HCT116 (cell line): ENCODE results near the gene ZNF358.

Experiments used
- EZH2 ChIP-seq: fragments of 200-600 bp; sonication (generic); IDR thresholded peaks from 2 replicates; pipeline ENCODE4 v1.6.1; 2017; ENCODE audit warnings: antibody characterized with exemption, mixed run types
- EZH2phosphoT487 ChIP-seq: fragments of 200-600 bp; IDR thresholded peaks from 2 replicates; pipeline ENCODE4 v1.6.1; 2018; ENCODE audit warnings: antibody characterized with exemption, borderline replicate concordance
- TCF7L2 ChIP-seq: IDR thresholded peaks from 2 replicates; pipeline ENCODE4 v1.7.0; 2011; ENCODE audit warnings: borderline replicate concordance, inconsistent platforms; ENCODE audit not compliant: insufficient read depth, insufficient read length; ENCODE audit errors: extremely low read depth
- TF ChIP-seq, protein P1 (sequence below), 3 experiments: fragments of 200-600 bp in 1 of 3; sonication (generic) in 1 of 3; IDR thresholded peaks in 2 of 3; conservative IDR thresholded peaks in 1 of 3; 2 replicates each; pipeline ENCODE4 v1.5.1; 2012 to 2017; ENCODE audit warnings: low read depth in 2 of 3, low read length in 2 of 3, antibody characterized with exemption in 1 of 3, borderline replicate concordance in 1 of 3, control low read depth in 1 of 3, mild to moderate bottlenecking in 1 of 3, mixed read lengths in 1 of 3, mixed run types in 1 of 3, moderate library complexity in 1 of 3; ENCODE audit not compliant: insufficient read depth in 1 of 3

DNA sequence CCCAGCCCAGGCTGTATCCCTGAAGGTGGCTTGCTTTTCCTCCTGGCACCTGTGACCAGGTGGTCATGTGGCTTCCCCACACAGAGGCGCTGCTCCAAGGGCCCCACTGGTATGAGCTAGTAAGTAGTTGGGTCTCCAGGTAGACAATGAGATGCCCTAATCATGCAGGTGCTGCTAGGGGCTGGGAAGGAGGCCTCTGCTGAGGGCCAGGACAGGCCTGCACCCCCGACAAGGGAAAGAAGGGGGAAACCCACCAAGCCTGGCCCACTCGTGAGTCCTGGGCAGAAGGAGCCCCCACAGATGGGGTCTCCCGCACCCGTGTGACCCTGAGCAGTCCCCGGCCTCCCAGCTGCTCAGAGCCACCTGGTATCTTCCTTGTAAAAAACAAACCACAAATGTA is 40.2 kb upstream of the ZNF358 start:
- no peak for TF ChIP-seq TCF7L2
- TF ChIP-seq, protein P1, sequence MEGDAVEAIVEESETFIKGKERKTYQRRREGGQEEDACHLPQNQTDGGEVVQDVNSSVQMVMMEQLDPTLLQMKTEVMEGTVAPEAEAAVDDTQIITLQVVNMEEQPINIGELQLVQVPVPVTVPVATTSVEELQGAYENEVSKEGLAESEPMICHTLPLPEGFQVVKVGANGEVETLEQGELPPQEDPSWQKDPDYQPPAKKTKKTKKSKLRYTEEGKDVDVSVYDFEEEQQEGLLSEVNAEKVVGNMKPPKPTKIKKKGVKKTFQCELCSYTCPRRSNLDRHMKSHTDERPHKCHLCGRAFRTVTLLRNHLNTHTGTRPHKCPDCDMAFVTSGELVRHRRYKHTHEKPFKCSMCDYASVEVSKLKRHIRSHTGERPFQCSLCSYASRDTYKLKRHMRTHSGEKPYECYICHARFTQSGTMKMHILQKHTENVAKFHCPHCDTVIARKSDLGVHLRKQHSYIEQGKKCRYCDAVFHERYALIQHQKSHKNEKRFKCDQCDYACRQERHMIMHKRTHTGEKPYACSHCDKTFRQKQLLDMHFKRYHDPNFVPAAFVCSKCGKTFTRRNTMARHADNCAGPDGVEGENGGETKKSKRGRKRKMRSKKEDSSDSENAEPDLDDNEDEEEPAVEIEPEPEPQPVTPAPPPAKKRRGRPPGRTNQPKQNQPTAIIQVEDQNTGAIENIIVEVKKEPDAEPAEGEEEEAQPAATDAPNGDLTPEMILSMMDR (IDR thresholded peaks at IDR 0.05 in 2 of 3, conservative IDR thresholded peaks at IDR 0.05 in 1 of 3; ENCODE audit: borderline replicate concordance in 1 of 3, insufficient read depth in 1 of 3, low read depth in 2 of 3, low read length in 2 of 3), result no peak
- TF ChIP-seq EZH2, result no peak
- no peak for TF ChIP-seq EZH2phosphoT487
